Upper lobe of left lung (tissue), 4 donors: ENCODE data around the gene CXCR6.

Source experiments
- POLR2AphosphoS5 ChIP-seq, 2 donors: sonication (generic); formaldehyde crosslinking; IDR thresholded peaks; one replicate each; pipeline ENCODE4 v1.5.1; 2017; ENCODE audit warnings: antibody characterized with exemption in 2 of 2
- TF ChIP-seq, protein P1 (sequence below), 6 experiments: fragments of 450-650 bp in 4 of 6; fragments of 200-600 bp in 2 of 6; sonication (generic) in 2 of 6; IDR thresholded peaks; one replicate each; pipeline ENCODE4 v1.5.1; 2016 to 2019; ENCODE audit warnings: antibody characterized with exemption in 6 of 6

DNA sequence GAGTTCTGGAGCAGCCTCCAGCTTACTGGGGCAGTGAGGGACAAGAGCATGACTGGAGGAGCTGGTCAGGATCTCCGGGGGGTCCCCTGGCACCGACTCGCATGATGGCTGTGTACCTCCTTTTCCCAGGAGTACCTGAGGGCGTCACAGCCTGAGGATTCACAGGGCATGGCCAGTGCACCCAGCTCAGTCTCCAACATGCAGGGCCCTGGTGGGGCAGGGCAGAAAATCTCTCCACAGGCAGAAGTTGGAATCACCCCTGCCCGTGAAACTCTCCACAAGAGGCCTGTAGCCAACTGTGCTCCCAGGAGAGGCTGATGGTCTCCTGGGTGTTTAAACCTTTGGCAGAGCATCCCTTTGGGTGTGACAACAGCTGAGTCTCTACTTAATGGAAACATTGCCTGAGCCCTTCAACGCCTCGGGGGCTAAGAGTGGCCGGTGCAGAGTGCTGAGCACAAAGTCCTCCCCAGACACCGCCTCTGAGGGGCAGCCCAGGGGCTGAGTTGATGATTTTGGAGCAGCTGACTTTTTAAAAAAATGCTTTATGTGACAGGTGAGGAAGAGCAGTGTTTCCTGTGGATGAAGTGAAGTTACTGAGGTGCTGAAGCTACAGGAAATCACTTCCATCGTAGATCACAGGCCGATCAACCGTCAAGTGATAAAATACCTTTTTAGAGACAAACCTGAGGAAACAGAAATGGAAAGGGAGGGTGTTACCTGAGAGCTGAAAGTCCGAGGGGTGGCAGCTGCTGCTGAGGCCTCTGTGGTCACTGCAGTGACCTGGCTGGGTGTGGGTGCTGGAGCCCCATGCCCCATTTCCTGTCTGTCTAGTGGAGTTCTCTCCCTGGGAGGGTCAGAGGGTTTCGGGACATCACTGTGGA is 21.9 kb upstream of the CXCR6 start:
- TF ChIP-seq POLR2AphosphoS5 (IDR thresholded peaks at IDR 0.05) = no peak
- TF ChIP-seq, protein P1, sequence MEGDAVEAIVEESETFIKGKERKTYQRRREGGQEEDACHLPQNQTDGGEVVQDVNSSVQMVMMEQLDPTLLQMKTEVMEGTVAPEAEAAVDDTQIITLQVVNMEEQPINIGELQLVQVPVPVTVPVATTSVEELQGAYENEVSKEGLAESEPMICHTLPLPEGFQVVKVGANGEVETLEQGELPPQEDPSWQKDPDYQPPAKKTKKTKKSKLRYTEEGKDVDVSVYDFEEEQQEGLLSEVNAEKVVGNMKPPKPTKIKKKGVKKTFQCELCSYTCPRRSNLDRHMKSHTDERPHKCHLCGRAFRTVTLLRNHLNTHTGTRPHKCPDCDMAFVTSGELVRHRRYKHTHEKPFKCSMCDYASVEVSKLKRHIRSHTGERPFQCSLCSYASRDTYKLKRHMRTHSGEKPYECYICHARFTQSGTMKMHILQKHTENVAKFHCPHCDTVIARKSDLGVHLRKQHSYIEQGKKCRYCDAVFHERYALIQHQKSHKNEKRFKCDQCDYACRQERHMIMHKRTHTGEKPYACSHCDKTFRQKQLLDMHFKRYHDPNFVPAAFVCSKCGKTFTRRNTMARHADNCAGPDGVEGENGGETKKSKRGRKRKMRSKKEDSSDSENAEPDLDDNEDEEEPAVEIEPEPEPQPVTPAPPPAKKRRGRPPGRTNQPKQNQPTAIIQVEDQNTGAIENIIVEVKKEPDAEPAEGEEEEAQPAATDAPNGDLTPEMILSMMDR (IDR thresholded peaks at IDR 0.05) = no peak
